OCI-LY1 (cell line): ENCODE results near the gene HOXD3.

Experiments used
- CTCF ChIP-seq: fragments of 200-600 bp; sonication (generic), shearing (Covaris generic); IDR thresholded peaks from 2 replicates; pipeline ENCODE4 v1.5.1; 2017; ENCODE audit warnings: mild to moderate bottlenecking, antibody characterized with exemption, low read length, moderate library complexity, mixed read lengths
- EZH2 ChIP-seq: fragments of 200-600 bp; sonication (generic), shearing (Covaris generic); IDR thresholded peaks from 2 replicates; pipeline ENCODE4 v1.8.0; 2017; ENCODE audit warnings: borderline replicate concordance, mixed run types, mild to moderate bottlenecking, antibody characterized with exemption, low read length, moderate library complexity, mixed read lengths

GRCh38 chr2:176131848-176132158 lies 25.3 kb upstream of the HOXD3 start:
- TF ChIP-seq CTCF (no peak), EZH2 (no peak)
